ENCODE measurements around the gene SH3PXD2A.

DNA sequence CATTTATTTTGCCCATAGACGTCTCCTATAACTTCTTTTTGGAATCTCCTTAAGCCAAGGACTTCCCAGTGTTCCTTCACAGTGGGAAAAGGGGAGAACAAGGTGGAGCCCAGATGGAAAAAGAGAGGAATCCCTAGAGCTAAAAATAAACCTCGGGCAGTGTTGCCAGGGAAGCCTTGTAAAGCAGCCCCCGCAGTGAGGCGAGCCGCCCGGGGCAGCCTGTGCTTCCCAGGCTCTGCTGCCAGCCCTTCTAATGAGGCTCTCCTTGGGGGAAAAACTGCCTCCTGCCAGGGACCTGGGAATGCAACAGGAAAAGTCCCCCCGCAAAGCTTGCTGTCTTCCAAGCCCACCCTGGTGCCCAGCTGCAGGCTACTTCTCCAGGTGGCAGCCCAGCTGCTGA lies 71.7 kb downstream of the SH3PXD2A start:
- TF ChIP-seq, protein P1, sequence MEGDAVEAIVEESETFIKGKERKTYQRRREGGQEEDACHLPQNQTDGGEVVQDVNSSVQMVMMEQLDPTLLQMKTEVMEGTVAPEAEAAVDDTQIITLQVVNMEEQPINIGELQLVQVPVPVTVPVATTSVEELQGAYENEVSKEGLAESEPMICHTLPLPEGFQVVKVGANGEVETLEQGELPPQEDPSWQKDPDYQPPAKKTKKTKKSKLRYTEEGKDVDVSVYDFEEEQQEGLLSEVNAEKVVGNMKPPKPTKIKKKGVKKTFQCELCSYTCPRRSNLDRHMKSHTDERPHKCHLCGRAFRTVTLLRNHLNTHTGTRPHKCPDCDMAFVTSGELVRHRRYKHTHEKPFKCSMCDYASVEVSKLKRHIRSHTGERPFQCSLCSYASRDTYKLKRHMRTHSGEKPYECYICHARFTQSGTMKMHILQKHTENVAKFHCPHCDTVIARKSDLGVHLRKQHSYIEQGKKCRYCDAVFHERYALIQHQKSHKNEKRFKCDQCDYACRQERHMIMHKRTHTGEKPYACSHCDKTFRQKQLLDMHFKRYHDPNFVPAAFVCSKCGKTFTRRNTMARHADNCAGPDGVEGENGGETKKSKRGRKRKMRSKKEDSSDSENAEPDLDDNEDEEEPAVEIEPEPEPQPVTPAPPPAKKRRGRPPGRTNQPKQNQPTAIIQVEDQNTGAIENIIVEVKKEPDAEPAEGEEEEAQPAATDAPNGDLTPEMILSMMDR (IDR thresholded peaks at IDR 0.05), result no peak
- no peak for TF ChIP-seq POLR2A (IDR thresholded peaks at IDR 0.05)
